ENCODE measurements around the gene LRMDA. TPM values are rescaled to one million over a fixed set of nuclear protein-coding genes. Genes with fewer than 3 reads are reported as not detected.

LRMDA gene
- total RNA-seq, 2 experiments from 2014 or later, result not detected

GRCh38 chr10:75865413-75866299 is 434.2 kb downstream of the LRMDA start:
- intact Hi-C loops (cut with micrococcal nuclease; ENCODE audit: unreplicated experiment), result no loop called here
- H3K9me2 ChIP-seq (ENCODE audit: insufficient read depth, low read length), result no peaks in the 10 kb centered on the region
- BruUV-seq (replicated peaks), result no TSS peak
- H3K4me2 ChIP-seq (ENCODE audit: low read length), result no peak overlapping the region
- no peaks in the 10 kb centered on the region for H3K36me3 ChIP-seq (ENCODE audit: insufficient read depth, low read length)
- ChIA-PET POLR2A (no interaction called here), CTCF (ENCODE audit: unreplicated experiment) (no interaction called here)
- TF ChIP-seq EZH2phosphoT487 (IDR thresholded peaks at IDR 0.05; ENCODE audit: borderline replicate concordance, low read depth, low read length), result no peak
- TF ChIP-seq CTCF (conservative IDR thresholded peaks at IDR 0.05; ENCODE audit: low read length), result no peak
- no peaks in the 10 kb centered on the region for H3K79me2 ChIP-seq (ENCODE audit: insufficient read depth, low read depth, low read length)
- no peak for DNase-seq (ENCODE audit: low spot score)
- no peak overlapping the region for H3K27ac ChIP-seq (ENCODE audit: low read depth, low read length, poor library complexity, severe bottlenecking)
- no peak overlapping the region for H2AFZ ChIP-seq (ENCODE audit: low read length)
- no peak overlapping the region for H3K4me3 ChIP-seq (ENCODE audit: low read depth, low read length, poor library complexity, severe bottlenecking)
- no peaks in the 10 kb centered on the region for H3K4me1 ChIP-seq (ENCODE audit: insufficient read depth, low read length, poor library complexity, severe bottlenecking)
- no peaks in the 10 kb centered on the region for H4K20me1 ChIP-seq (ENCODE audit: insufficient read depth, low read length)
- no peaks in the 10 kb centered on the region for H3K9me3 ChIP-seq (ENCODE audit: low read length)

GRCh38 chr10:75866300-75866625 is 434.8 kb downstream of the LRMDA start:
- Histone ChIP-seq H3K4me3 (ENCODE audit: low read depth, low read length, poor library complexity, severe bottlenecking) (no peak overlapping the region), H4K20me1 (ENCODE audit: insufficient read depth, low read length) (no peaks in the 10 kb centered on the region), H2AFZ (ENCODE audit: low read length) (no peak overlapping the region), H3K4me2 (ENCODE audit: low read length) (no peak overlapping the region), H3K79me2 (ENCODE audit: insufficient read depth, low read depth, low read length) (no peaks in the 10 kb centered on the region), H3K36me3 (ENCODE audit: insufficient read depth, low read length) (no peaks in the 10 kb centered on the region), H3K9me3 (ENCODE audit: low read length) (no peaks in the 10 kb centered on the region), H3K27ac (ENCODE audit: low read depth, low read length, poor library complexity, severe bottlenecking) (no peak overlapping the region), H3K4me1 (ENCODE audit: insufficient read depth, low read length, poor library complexity, severe bottlenecking) (no peaks in the 10 kb centered on the region), H3K9me2 (ENCODE audit: insufficient read depth, low read length) (no peaks in the 10 kb centered on the region)
- TF ChIP-seq CTCF (conservative IDR thresholded peaks at IDR 0.05; ENCODE audit: low read length) (no peak), EZH2phosphoT487 (IDR thresholded peaks at IDR 0.05; ENCODE audit: borderline replicate concordance, low read depth, low read length) (no peak)
- DNase-seq (ENCODE audit: low spot score), result no peak
- BruUV-seq (replicated peaks), result no TSS peak
- intact Hi-C loops (cut with micrococcal nuclease; ENCODE audit: unreplicated experiment), result no loop called here
- ChIA-PET POLR2A (no interaction called here), CTCF (ENCODE audit: unreplicated experiment) (no interaction called here)

- CTCF ChIA-PET (ENCODE audit: unreplicated experiment), result no interaction called here
- intact Hi-C loops (cut with micrococcal nuclease; ENCODE audit: unreplicated experiment), result no loop called here
- TF ChIP-seq EZH2phosphoT487 (IDR thresholded peaks at IDR 0.05; ENCODE audit: borderline replicate concordance, low read depth, low read length) (no peak), CTCF (conservative IDR thresholded peaks at IDR 0.05; ENCODE audit: low read length) (no peak)
Measured at GRCh38 chr10:75866731-75867130, 435.3 kb downstream of the LRMDA start.

More at GRCh38 chr10:75866731-75867130, 435.3 kb downstream of the LRMDA start:
- Histone ChIP-seq H3K4me2 (ENCODE audit: low read length) (no peak overlapping the region), H2AFZ (ENCODE audit: low read length) (no peak overlapping the region), H3K9me2 (ENCODE audit: insufficient read depth, low read length) (no peaks in the 10 kb centered on the region), H4K20me1 (ENCODE audit: insufficient read depth, low read length) (no peaks in the 10 kb centered on the region), H3K4me3 (ENCODE audit: low read depth, low read length, poor library complexity, severe bottlenecking) (no peak overlapping the region), H3K79me2 (ENCODE audit: insufficient read depth, low read depth, low read length) (no peaks in the 10 kb centered on the region), H3K9me3 (ENCODE audit: low read length) (no peaks in the 10 kb centered on the region), H3K4me1 (ENCODE audit: insufficient read depth, low read length, poor library complexity, severe bottlenecking) (no peaks in the 10 kb centered on the region), H3K36me3 (ENCODE audit: insufficient read depth, low read length) (no peaks in the 10 kb centered on the region), H3K27ac (ENCODE audit: low read depth, low read length, poor library complexity, severe bottlenecking) (no peak overlapping the region)
- BruUV-seq (replicated peaks), result no TSS peak
- POLR2A ChIA-PET, result no interaction called here
- DNase-seq (ENCODE audit: low spot score), result no peak

Data from OCI-LY7 (cell line).